HG02642 (cell line): Measurements from ENCODE around the gene ST8SIA5.

Source experiments
- ATAC-seq: cut with Tn5 transposase; IDR thresholded peaks from one replicate; pipeline ENCODE4 v1.9.1; 2021; ENCODE audit warnings: mild to moderate bottlenecking; ENCODE audit not compliant: unreplicated experiment, poor library complexity

The ST8SIA5 gene

DNA sequence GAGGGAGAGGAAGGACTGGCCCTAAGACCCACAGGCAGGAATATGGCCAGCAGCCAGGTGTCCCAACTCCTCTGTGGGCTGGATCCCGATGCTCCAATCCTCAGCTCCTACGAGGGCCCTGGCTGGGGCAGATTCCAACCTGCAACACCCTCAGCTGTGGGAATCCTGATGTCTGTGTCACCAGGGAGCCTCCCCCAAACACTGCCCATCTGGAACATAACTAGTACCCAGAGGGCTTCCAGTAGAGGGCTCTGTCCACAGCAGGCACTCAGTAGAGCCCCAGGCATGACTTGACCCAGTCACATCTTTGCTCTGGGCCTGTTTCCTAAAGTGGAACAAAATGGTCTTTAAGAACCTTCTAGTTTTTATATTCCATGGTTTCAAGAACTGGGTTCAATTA is 79.2 kb downstream of the ST8SIA5 start:
- ATAC-seq = no peak

DNA sequence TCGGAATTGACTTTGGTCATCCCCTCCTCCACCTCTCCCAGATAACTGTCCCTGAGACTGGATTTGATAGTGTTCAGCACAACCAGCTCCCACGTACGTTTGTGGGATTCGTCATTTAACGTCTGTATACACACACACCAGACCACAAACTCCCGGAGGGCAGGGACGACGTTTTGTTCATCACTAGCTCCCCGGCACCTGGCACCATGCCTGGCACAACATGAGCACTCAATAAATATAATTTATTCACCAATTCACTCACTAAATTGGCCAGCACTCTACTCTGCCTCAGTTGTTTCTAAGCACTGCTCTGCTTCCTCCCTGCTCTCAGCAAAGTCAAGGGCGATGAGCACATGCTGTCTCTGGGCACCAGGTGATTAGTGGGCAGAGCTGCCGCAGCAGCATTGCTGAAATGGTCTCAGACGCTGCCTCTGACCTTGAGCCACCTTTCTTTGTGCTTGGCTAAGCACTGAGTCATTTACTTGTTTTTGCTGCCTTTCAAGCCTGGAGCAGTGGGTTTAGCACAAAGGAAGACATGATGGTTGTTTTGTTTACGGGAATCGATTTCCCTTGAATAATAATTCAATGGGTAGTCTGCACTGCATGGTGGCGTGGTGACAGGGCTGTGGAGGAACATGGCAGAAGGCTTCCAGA is 80.5 kb downstream of the ST8SIA5 start:
- no peak for ATAC-seq

DNA sequence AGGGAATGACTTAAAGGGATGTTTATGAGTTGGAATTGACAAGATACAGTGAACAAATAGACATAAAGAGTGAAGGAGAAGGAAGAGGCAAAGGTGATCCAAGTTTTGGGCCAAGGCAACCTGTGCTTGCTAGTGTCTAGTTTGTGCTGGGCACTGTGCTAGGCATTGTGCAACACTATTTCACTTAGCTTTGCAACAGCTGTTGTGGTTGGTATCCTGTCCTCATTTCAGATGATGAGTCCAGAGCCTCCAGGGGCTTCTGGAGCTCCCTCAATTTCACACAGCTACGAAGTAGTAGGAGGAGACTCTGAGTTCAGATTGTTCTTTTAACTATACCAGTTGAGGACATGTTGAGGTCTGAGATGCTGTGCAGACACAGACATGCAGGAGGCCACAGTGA is 81.7 kb downstream of the ST8SIA5 start:
- ATAC-seq = no peak

DNA sequence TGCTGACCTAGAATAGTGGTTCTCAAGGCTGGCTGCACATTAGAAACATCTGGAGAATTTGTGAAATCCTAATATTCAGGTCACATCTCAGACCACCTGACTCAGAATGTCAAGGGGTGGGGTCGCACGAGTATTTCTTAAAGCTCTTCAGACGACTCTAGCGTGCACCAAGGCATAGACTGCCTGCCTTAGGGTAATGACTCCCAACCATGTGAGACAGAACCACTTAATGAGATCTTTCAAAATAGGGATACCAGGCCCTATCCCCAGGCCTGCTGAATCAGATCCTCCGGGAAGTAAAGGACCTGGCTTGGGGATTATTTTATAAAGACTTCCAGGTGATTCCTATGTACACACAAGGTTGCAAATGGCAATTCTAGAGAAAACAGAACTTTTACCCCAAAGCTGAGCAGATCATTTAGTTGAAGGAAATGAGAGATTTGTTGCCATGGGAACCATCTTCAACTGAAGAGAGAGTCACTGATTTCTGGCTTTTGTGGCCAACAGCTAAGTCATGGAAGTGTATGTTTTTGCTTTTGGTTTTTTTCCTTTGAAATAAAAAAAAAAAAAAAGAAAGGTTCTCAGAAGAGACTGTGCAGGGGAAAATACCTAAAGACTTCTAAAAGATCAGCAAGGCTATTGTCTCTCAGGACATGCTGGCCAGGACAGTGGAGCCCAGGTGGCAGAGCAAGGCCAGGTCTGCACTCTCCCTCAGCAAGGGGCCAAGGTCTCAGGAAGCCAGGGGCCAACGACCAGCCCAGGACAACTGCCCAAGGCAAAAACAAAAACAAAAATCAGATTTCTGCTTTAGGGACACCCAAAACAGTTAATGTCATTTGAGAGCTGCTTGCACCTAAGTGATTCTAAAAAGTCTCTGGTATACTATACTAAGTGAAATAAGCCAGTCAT is 84.5 kb downstream of the ST8SIA5 start:
- no peak for ATAC-seq

DNA sequence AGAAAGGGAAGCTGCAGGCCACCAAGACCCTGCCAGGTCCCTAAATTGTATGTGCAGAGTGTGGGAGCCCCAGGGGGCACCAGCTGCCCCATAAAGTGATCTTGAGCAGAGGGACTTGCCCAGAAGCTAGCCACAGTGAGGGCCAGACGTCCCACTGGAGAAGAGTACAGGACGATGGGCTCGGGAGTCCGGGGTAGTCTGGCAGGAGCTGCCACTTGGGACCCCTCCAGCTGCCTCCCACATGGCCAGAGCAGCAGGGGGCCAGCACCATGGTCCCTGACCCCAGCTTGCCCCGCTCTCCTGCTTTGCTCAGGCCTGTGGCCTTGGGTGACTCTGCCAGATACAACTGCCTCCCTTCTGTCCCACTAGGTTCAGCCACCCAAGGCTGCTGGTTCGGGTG is 88.2 kb downstream of the ST8SIA5 start:
- ATAC-seq = no peak

DNA sequence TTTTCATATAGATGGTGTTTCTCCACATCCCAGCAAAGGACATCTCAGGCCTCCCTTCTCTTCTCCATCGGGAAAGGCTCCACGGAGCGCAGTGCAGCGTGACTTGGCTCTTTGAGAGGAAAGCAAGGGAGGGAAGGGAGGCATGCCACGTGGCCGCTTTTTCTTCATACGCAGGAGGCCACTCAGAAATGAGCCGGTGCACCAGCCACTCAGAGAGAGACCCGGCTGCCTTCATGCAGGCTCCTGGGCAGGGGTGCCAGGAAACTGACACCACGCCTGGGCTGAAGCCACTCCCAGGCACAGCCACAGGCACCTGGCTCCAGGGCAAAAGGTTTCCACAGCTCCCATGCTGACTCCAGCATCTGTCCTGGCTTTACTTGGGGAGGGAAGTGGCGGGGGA is 88.7 kb downstream of the ST8SIA5 start:
- no peak for ATAC-seq

DNA sequence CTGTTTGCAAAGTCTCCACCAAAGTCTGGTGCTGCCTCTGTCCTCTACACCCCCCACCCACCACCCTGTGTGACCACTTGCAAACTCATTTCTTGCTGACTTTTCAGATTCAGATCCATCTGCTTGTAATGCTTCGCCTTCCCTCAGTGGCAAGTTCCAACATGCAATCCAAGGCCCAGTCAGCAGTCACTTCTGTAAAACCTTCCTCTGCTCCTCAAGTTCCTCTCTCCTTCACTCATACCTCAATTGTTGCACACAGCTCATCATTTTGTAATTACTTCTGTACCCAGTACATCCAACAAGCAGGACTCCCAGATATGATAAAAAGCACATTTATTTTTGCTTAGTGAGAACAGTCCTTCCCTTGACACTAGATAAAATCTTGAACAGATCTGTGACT is 93.3 kb downstream of the ST8SIA5 start:
- ATAC-seq = no peak

DNA sequence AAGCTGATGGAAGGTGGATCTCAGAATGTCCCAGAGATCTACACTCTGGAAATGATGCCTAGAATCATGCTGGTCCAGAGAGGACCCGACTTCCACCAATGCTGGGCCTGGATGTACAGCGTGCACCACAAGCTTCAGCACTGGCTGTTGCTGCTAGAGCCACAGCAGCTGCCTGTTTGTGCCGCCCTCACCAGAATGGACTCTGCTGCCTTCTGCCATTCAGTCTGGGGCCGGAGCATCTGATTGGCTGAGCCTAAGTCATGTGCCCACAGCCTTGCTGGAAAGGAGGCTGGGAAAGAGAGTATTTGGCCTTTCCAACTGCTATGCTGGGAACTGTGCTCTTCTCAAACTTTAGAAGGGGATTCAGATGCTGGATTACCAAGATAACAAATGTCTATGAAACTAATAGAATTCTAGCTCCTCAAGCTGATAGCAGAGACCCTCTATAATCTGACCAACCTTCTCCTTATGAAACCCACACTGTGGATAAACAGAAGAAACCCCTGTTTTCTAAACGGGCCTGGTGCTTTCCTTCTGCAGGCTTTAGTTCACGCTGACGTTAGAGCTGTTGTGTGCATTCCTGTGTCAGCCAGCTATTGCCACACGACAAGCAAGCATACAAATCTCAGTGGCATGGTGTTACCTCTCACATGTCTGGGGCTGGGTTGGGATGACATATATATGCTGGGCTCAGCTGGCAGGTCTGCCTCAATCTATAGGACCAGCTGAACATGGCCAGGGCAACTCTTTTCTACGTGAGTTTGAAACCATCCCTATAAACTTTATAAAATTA is 95.7 kb downstream of the ST8SIA5 start:
- no peak for ATAC-seq

DNA sequence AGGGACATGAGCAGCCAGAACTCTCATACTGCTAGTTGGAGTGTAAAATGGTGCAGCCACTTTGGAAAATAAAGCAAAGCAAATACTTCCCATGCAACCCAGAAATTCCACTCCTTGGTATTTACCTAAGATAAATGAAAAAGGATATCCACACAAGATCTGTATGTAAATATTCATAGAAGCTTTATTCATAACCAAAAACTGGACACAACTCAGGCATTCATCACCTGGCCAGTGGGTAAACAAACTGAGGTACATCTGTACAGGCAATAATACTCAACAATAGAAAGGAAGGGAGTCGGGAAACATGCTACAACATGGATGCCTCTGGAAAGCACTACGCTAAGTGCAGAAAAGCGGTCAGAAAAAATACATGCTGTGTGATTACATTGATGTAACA is 97.4 kb downstream of the ST8SIA5 start:
- ATAC-seq = no peak

DNA sequence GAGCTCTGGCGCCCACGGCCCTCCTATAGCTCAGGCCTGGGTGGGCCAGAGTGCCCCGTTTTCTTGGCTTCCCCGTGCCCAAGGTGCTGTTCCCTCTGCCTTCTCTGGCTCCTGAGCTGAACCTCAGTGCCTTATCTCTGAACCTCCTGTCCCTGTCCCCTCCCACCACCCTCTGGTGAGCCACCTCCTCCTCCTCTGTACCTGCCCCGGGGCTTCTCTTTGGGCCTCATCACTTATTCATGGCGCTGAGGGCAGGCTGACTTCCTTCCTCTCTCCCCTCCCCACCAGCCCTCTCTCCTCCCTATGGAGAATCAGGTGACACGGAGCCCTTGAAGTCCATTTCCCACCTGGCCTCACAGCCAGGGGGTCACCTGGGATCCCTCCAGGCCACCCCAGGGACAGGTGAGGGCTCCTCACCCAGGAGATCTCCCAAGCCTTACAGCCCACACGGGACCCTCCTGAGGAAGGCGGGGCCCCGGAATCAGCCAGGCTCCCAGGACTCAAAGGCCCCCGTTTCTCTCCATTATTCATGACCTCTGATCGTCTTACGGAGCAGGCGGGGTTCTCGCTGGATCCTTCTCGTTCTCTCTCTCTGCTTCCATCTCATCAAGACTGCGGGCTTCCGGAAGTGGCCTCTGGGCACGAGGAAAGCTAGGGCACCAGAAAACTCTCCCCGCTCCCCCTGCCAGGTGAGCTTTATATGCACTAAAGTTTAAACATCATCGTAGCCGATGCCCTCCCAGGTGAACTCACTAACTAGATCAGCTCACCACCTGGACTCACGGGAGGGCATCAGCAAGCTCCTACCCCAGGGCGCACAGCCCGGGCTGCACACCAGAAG is 99.5 kb downstream of the ST8SIA5 start, which contains the start of gene LOXHD1:
Gene LOXHD1 (minus strand): TSS at position 106 of the 841 bp plus-strand sequence. CDS start 187 bp downstream, outside the sequence.
- no peak for ATAC-seq

DNA sequence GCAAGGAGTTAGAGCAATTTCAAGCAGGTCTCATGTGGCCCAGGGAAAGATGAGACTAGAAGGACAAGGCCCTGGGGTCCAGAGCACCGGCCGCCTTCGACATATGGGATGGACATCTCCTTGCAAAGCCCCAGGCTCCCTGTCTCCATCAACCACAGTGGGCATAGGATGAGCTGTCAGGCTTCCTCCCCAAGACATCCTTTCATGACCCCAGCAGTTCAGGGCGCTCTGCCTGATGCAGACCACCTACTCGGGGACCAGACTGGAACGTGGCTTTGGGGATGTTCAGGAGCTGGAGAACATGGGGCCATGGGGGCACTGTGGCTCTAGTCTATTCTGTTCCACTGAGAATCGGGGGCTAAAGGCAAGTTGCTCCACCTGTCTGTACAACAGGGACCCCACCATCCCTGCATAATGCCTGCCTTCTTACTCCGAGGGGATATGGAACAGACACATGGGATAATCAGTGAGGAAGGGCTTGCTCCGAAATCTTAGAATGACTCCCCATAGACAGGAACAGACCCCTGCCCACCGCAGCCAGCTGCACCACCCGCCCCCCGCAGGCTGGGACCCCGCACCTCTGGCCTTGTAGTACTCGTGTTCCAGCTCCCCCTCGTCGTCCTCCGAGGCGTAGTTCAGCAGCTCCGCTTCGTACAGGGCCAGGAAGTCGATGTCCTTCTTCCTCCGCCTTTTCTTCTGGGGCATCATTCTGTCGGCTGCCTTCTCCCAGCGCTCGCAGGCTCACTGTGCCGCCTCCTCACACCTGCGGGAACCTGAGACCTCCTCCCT is 100.3 kb downstream of the ST8SIA5 start:
- no peak for ATAC-seq

DNA sequence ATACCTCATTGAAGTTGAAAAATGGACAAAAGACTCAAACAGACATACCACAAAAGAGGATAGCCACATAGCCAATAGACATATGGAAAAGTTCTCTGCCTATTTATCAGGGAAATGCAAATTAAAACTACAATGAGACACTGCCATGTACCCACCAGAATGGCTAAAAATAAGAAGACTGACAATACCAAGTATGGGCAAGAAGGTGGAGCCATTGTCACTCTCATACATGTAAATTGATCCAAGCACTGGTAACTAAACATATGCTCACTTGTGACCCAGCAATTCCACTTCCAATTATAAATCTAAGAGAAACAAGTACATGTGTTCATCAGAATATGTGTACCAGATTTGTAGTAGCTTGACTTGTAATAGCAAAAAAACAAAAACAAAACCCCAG is 104.5 kb downstream of the ST8SIA5 start:
- ATAC-seq = no peak

DNA sequence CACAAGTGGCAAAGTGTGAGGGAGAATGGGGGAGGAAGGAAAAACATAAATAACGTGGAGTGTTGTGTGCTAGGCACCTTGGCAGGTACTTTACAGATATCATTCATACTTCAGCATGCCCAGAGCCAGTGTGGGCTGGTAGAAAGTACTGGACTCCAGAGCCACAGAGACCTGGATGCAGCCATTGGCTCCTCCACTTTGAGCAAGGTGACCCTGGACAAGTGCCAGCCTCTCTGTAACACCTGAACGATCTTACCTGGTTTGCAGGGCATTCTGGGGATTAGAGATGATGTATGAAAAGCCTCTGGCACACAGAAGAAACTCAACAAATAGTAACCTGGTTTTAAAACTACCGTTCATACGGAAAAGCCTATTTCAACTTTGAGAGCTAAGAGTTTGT is 106.2 kb downstream of the ST8SIA5 start:
- no peak for ATAC-seq

DNA sequence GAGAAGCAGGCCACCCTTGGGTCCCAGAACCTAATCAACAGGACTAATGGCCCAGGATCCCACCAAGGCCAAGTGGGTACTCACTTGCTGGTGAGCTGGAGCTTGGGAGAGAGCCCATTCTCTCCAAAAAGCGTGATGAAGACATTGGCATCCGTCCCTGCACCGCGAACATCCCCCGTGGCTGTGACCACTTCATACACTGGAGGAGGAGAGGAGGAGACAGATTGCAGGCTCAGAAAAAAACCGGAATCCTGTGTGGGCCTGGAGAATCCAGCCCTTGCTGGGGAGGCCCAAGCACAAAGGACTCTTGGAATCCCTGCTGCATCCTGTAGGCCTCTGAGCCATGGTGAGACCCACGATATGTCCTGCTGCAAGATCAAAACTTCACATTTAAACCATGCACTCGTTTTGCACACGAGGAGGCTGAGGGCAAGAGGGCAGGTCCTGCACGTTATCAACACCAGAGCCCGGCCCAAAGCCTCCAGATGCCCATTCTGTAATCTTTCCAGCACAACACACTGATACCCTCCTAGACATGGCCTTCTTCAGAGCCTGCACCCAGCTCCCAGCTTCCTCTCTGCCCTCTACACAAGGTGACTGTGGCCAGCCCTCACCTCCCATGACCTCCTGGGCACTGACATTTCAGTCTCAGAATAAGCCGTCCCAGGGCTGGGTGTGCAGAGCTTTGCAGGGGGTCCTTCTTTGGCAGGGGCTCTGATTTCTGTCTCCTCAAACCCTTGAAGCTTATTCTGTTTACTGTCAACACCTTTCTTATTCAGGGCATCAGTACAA is 107.6 kb downstream of the ST8SIA5 start:
- no peak for ATAC-seq

DNA sequence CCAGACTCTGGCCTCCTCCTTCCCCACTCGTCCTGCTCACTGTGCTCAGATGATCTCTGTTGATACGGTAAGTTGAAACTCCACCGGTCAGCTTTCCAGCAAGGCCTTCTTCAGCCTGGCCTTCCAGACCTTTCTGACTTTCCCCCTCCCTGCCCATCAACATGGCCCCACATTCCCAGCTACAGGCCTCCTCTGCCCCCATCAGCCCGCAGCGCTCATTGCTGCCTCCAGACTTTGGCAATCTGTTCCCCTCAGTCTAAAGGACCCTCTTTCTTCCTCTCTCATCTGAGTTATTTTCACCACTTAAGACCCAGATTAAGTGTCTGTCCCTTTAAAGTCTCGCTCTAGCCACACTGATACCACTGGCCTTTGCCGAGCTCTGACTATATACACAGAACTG is 110.4 kb downstream of the ST8SIA5 start:
- no peak for ATAC-seq

DNA sequence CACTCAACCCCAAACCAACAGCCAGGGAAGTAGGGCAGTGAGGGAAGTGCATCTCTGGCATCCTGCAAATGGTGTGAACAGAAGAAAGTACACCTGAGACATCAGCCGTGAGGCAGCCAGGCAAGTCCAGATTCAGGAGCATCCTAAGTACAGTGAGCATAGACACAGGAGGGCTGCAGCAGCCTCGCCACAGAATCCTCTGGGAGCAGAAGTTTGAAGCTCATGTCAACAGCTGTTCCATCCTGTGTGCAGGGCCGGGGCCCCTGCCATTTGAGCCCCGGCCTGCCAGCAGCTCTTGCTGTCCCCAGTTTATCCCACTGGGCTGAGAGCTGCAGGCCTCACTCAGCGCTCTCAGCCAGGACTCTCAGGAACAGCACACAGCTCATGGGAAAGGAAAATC is 114.3 kb downstream of the ST8SIA5 start:
- no peak for ATAC-seq

DNA sequence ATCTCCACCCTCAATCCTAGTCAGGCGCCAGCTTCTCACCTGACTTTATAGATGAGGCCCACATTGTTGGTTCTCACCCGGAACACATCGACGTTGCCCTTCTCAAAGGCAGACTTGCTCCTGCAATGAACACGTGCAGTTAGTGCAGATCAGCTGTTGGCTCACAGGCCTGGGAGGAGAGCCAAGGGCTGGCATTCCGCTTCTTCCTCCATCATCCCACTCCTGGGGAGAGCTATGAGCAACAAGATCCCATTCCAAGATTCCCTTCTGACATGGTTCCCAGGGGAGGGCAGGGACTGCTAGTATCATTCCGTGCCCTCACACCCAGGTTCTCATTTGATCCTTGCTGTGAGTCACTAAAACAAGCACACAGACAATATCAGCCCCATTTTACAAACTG is 114.9 kb downstream of the ST8SIA5 start:
- ATAC-seq = no peak

DNA sequence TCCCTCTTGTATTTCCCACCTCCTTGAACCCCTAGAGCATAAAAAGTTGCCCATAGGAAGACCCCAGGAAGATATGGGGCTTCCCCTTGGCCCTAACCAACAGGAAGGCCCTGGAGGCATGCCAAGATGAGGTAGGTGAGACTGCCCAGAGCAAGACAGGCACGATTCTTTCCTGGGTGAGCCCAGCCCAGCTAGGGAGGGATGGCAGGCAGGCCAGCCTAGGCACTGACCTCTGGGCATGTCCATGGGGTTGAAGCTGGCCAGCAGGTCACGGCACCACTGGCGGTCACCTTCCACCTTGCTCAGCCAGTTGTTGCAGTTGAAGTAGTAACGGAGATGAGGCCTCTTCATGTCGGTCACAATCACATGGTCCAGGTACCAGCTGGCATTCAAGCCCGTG is 117.5 kb downstream of the ST8SIA5 start:
- ATAC-seq = no peak
